NOMO-1 (cell line): Measurements from ENCODE around the gene BCAP29.

ENCODE experiments used
- DNase-seq, 2 experiments: peaks; one replicate each; lab custom pipeline; 2025; ENCODE audit not compliant: unreplicated experiment in 2 of 2; lab: John Stamatoyannopoulos, UW

The BCAP29 gene

GRCh38 chr7:107661081-107661864 lies 81.2 kb downstream of the BCAP29 start:
- no peak for DNase-seq

GRCh38 chr7:107661865-107662379 lies 81.9 kb downstream of the BCAP29 start:
- DNase-seq: no peak

- DNase-seq: no peak
Observed at GRCh38 chr7:107663196-107663595, 83.2 kb downstream of the BCAP29 start.

GRCh38 chr7:107666790-107667189 lies 86.7 kb downstream of the BCAP29 start:
- DNase-seq: no peak

- DNase-seq: no peak
Observed at GRCh38 chr7:107667341-107667740, 87.3 kb downstream of the BCAP29 start.

- no peak for DNase-seq
Observed at GRCh38 chr7:107668296-107668695, 88.2 kb downstream of the BCAP29 start.
